Measurements from ENCODE around the gene ABCG4.
"Not testable (repeated sequence)": the region's sequence is repeated elsewhere in the genome, so short reads cannot be mapped to it uniquely, and the experiment has no call there.

The ABCG4 gene

DNA sequence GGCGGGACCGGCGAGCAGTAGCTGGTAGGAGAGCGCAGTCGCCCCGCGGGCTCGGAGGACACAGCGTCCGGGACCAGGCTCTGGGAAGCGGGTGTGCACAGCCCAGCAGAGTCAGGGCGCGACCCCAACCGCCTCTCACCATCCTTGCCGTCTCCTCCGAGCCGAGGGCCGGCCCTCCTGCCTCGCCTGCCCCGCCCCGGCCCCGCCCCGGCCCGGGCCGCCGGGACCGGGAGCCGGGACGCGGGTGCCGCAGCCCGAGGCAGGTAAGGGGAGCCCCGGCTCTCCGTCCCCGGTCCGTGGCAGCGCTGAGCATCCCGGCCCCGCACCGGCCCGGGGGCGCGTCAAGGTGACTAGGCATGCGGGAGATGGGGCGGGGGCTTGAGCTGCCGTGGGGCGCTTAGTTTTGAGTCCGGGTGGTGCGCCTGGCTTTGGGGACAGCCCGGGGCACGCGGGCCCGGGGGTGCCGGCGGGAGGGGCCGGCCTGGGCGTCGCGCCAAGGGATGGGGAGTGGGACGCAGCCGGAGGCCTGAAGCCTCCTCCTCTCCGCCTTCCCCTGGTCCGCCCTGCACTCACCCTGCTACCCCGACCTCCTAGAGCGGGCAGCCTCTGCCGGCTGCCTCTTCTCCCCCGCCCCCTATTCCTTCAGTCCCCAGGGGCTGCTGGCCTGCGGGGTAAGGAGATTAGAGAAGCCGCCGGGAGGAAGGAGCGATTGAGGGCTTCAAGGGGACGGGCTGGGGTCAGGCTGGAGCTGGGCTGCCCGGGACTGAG lies at the start of gene ABCG4:
Gene ABCG4 (plus strand): TSS at position 35 of the 768 bp plus-strand sequence. CDS start 914 bp downstream, outside the sequence.
- peak; percentile 8 for DNase-seq (ENCODE audit: low read depth)

DNA sequence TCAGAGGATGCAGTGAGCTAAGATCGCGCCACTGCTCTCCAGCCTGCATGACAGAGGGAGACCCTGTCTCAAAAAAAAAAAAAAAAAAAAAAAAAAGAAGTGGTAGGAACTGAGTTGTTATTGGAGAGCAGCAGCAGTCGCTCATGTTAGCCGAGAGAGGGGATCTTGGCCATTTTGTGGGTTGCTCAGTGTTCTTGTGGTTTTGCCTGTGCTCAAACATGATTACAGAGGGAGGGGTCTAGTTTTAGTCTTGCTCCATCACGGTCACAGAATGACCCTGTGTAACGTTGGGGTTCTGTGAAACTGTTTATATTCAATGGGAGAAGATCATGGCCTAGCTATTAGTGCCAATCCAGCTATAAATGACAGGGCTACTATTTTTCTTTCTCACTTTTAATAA lies 49.1 kb upstream of the ABCG4 start:
- no peak for DNase-seq (ENCODE audit: low read depth)

DNA sequence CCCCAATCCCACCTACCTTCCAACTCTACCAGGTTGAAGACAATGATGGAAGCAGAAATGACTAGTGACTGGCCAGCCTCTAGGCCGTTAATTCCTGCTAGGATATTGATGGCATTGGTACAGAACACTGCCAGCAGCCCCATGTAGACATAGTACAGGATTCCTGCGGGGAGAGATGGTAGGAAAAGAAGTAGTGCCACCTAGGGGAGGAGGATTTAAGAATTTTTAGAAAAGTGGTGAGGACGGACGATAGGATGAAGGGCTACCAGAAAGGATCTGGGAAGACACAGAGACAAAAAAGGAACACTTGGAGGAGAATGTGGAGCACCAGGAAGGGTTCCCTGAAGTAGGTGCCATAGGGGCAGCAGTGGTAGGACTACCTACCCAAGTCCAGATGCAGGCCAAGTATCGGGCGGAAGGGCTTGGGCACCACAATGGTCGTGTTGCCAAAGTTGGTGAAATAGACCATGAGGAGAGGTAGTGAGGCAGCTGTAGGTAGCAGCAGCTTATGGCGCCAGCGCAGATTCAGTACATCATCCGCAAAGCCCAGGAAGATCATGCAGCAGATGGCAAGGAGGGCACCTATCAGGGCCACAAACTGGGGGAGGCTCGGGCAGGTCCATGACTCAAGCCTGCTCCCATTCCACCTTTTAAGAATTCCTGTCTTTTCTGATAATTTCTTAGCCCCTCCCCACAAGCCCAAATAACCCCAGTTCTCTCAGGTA lies 48.4 kb upstream of the ABCG4 start:
- no peak for DNase-seq (ENCODE audit: low read depth)

DNA sequence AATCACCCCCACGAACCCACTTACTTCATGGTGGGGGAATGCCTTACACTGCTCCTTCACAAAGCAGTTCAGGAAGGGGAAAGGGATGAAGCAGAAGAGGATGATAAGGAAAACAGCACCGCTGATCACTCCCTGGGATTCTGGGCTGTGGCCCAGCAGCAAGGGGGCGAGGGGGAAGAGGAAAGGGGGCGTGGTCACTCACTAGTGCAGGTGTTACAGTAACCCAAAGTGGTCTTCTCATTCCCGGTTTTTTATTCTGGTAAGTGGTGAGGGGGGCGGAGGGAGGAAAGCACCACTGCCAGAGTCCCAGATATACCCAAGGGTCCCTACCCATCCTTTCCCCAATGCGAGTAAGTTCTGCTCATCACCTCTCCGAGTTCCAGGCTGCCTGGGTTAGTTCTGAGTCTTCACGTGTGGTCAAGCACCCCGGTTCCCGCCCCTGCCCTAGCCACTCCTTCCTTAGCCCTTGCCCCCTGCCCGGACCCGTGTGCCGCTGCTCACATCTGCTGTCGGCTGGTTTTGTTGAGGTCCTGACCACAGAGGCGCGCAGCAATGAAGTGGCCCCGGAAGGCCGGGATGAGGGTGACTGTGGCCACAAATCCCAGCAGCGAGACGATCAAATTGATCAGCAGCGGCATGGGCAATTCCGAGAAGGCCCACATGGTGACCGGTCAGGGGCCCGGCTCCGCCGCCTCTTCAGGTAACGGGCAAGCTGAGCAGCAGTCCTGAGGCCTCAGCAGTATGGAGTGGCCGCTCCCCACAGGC lies 47.7 kb upstream of the ABCG4 start:
- DNase-seq (ENCODE audit: low read depth): no peak

GRCh38 chr11:119101759-119102423 lies 47.0 kb upstream of the ABCG4 start, which contains the start of gene DPAGT1:
DPAGT1 (minus strand) TSS chr11:119101853; CDS start chr11:119101655, 198 bp downstream.
- peak; percentile 69 for DNase-seq (ENCODE audit: low read depth)

GRCh38 chr11:119103161-119103664 lies 45.6 kb upstream of the ABCG4 start:
- not testable (repeated sequence) for DNase-seq (ENCODE audit: low read depth)

DNA sequence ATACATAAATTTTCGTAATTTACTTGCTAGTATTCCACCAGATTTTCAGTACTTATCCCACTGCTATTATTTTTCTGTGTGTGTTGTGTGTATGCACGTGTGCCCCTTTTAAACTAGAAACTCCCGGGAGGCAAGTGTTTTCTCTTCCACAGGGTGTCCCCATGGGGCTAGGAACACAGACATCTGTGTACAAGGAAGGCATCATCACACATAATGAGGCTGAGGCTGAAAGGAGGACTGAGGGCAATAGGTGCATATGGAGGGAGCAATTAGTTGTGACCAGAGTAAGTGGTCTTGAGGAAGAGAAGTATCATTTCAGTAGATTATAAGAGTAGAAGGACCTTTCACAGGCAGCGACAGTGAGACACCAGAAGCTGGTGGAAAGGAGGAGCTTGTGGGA lies 45.1 kb upstream of the ABCG4 start:
- no peak for DNase-seq (ENCODE audit: low read depth)

DNA sequence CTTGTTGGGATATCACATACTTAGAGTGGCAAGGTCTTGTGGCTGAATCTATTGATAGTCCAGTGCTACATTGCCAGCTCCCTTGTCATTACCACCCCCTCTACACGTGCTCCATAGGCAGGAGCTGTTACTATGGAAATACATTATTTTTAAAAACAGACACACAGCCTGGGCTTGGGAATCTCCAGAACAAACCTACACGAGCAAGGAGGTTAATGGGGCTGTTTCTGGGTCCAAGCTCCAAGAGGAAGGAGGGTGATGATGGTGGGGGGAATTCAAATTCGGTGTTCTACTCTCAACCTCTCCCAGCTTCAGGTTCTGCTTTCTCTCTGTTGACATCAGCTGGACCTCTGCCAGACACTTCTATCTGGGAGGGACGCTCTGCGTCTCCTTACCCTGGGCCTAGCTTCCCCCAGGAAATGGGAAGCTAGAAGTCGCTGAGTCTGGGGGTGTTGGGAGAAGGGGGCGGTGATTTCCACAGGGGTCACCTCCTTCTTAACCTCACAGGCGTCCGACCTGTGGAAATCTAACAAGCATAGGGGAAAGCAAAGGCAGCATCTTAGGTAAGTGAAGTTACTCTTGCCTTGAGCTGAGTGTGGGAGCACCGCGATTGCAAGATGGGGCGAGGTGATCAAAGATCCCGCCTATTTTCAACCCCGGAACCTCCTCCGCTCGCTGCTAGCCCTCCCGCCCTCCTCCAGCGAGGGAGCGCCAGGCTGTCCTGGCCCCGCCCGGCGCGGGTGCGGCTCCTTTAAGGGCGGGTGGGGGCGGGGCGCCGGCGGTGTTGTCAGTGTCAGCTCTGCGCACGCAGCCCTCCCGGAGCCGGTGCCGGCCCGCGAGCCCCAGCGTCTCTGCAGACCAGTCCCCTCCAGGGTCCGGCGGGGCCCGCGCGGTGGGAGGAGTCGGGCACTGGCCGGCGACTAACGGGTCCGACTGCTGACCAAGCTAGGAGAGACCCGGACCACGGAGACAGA lies 42.0 kb upstream of the ABCG4 start, which contains the start of gene C2CD2L:
Gene C2CD2L (plus strand): TSS at position 781 of the 974 bp plus-strand sequence. CDS start 398 bp downstream, outside the sequence.
- DNase-seq (ENCODE audit: low read depth): peak; percentile 82

GRCh38 chr11:119107538-119108145 lies 41.2 kb upstream of the ABCG4 start:
- no peak for DNase-seq (ENCODE audit: low read depth)

GRCh38 chr11:119108146-119108856 lies 40.6 kb upstream of the ABCG4 start:
- no peak for DNase-seq (ENCODE audit: low read depth)

GRCh38 chr11:119108857-119109221 lies 40.0 kb upstream of the ABCG4 start:
- no peak for DNase-seq (ENCODE audit: low read depth)

DNA sequence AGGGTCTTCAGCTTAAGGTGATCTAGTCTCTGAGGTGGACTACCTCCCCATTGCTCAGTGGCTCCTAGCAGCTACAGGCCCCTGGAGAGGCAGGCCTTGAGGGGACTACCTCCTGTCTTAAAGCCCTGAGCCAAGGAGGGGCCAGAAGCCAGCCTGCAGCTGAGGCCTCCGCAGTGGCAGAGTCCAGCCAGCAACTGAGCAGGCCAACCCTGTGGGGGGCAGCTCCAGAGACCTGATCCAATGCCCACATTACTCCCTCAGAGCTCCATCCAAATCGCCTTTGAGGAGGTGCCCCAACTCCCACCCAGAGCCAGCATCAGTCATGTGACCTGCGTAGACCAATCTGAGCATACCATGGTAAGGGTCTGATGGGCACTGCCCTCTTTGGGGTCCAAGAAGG lies 39.0 kb upstream of the ABCG4 start:
- no peak for DNase-seq (ENCODE audit: low read depth)

- no peak for DNase-seq (ENCODE audit: low read depth)
Observed at GRCh38 chr11:119110439-119110838, 38.4 kb upstream of the ABCG4 start.

DNA sequence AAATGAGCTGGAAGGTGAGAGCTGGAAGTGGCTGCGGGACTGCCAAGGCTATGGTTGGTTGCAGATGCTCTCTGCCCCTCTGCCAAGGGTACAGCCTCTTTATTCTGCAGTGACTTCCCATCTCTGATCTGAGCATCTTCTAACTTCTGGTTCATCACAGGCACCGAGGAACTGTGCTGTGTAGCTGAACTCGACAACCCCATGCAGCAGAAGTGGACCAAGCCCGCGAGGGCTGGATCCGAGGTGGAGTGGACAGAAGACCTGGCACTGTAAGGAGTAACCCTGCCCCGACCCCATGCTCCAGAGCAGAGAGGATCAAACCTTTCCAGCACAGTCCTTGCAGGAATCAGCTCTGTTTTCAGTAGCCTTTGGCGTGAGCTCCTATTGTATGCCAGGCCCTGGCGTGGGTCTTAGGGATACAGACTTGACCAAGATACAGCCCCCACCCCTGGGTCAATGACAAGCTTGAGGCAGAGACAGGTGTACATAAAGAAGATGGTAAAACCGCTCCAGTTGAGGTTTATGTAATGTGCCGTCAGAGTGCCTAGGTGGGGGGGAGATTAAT lies 37.4 kb upstream of the ABCG4 start:
- no peak for DNase-seq (ENCODE audit: low read depth)

DNA sequence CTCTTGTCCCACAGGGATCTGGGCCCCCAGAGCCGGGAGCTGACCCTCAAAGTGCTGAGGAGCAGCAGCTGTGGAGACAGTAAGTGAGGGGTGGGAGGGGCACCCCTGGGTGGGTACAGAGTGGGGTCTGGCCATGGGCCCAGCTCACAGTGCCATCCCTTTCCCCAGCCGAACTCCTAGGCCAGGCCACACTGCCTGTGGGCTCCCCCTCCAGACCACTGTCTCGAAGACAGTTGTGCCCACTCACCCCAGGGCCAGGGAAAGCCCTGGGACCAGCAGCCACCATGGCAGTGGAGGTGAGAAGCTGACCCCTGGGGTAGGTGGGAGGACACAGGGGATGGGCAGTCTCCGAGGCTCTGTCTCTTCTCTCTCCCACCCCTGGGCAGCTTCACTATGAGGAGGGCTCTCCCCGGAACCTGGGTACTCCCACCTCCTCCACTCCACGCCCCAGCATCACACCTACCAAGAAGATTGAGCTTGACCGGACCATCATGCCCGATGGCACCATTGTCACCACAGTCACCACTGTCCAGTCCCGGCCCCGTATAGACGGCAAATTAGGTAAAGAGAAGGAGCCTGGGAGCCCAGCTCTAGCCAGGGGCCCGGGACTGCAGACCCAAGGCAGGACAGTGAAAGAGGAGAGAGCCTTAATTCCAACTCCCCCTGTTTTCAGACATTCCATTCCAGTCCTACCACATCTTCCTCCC lies 36.4 kb upstream of the ABCG4 start:
- no peak for DNase-seq (ENCODE audit: low read depth)

- DNase-seq (ENCODE audit: low read depth): no peak
Observed at GRCh38 chr11:119113716-119114115, 35.1 kb upstream of the ABCG4 start.

GRCh38 chr11:119114351-119114750 lies 34.5 kb upstream of the ABCG4 start:
- no peak for DNase-seq (ENCODE audit: low read depth)

DNA sequence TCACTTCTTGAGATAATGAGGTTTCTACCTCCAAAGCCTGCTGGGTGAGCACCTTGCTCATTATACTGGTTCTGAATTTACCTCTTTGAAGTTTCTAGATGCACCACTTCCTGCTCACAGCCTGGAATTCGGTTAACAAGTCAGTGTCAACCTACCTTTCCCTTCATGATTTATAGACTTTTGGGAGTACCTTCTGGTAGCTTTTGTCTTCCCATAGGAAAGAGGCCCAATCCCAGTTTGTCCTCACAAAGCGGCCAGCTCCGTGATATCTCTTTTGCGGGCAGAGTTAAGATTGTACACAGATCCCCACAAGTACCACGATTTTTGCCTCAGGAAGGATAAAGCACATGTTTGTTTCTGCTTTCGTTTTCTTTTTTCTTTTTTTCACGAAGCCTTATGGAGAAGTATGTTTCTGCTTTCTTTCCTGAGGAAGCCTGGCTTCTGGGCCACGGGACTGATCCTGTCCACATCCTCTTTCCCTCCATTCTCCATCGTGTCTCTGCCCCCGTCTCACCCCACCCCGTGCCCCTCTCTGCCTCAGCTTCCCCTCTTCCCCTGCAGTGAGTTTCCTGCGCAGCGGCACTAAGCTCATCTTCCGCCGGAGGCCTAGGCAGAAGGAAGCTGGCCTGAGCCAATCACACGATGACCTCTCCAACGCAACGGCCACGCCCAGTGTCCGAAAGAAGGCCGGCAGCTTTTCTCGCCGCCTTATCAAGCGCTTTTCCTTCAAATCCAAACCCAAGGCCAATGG lies 33.2 kb upstream of the ABCG4 start:
- DNase-seq (ENCODE audit: low read depth): no peak
